ENCODE data around the gene ATF6.

The ATF6 gene

GRCh38 chr1:161770250-161770649 is 4.1 kb downstream of the ATF6 start:
- TF ChIP-seq CTCF (IDR thresholded peaks at IDR 0.05; ENCODE audit: low read depth, low read length, missing control alignments): no peak
- H3K4me3 ChIP-seq (ENCODE audit: low read depth, low read length): no peak overlapping the region
- in situ Hi-C loops (cut with HindIII; ENCODE audit: low sequenced_read_pairs): no loop called here
- no peak for DNase-seq (ENCODE audit: low read depth)

DNA sequence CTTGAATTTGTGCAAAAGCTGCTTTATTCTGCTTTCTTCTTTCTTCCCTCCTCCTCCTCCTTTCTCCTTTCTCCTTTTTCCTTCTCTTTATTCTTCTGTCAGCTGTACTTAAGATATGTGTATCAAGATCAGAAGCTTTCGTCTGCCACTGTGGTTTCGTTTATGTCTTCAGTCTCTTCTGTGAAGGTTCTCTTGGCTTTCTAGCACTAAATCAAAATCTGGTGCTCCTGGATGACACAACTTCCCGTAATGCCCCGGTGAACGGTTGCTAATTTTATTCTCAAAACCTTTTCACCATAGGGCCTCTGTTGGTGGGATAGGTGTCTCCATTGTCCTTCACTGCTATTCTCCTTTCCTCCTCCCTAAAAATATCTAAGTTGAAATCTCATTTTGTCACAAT is 5.0 kb downstream of the ATF6 start:
- no peak for TF ChIP-seq CTCF (IDR thresholded peaks at IDR 0.05; ENCODE audit: low read depth, low read length, missing control alignments)

DNA sequence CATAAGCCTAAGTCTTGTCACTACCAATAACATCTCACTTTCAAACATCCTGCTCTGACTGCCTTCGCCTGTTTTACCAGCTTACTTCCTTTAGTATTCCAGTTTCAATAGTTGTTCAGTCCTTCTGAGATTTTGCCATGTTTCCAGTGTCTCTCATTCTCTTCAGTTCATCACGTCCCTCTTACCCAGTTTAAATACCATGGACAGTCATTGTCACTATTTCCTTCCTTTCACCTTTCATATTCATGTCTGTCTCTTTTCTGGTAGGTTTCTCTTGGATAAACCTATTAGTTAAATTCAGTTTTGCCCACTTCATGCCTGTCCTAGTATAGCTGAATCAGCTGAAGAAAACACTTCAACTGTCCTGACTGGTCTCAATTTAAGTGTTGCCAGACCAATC is 5.9 kb downstream of the ATF6 start:
- no peak for TF ChIP-seq CTCF (IDR thresholded peaks at IDR 0.05; ENCODE audit: low read depth, low read length, missing control alignments)
- DNase-seq (ENCODE audit: low read depth): no peak
- in situ Hi-C loops (cut with HindIII; ENCODE audit: low sequenced_read_pairs): no loop called here
- no peak overlapping the region for H3K4me3 ChIP-seq (ENCODE audit: low read depth, low read length)

More for the DNA sequence above, 5.0 kb downstream of the ATF6 start:
- no peak overlapping the region for H3K4me3 ChIP-seq (ENCODE audit: low read depth, low read length)
- no peak for DNase-seq (ENCODE audit: low read depth)
- in situ Hi-C loops (cut with HindIII; ENCODE audit: low sequenced_read_pairs): no loop called here

GRCh38 chr1:161772397-161772796 is 6.3 kb downstream of the ATF6 start:
- DNase-seq (ENCODE audit: low read depth): no peak
- TF ChIP-seq CTCF (IDR thresholded peaks at IDR 0.05; ENCODE audit: low read depth, low read length, missing control alignments): no peak
- in situ Hi-C loops (cut with HindIII; ENCODE audit: low sequenced_read_pairs): no loop called here
- no peak overlapping the region for H3K4me3 ChIP-seq (ENCODE audit: low read depth, low read length)

- no peak for TF ChIP-seq CTCF (IDR thresholded peaks at IDR 0.05; ENCODE audit: low read depth, low read length, missing control alignments)
- no peak overlapping the region for H3K4me3 ChIP-seq (ENCODE audit: low read depth, low read length)
- DNase-seq (ENCODE audit: low read depth): no peak
- in situ Hi-C loops (cut with HindIII; ENCODE audit: low sequenced_read_pairs): no loop called here
Measured at GRCh38 chr1:161773791-161774190, 7.7 kb downstream of the ATF6 start.

- no peak overlapping the region for H3K4me3 ChIP-seq (ENCODE audit: low read depth, low read length)
- in situ Hi-C loops (cut with HindIII; ENCODE audit: low sequenced_read_pairs): no loop called here
- no peak for TF ChIP-seq CTCF (IDR thresholded peaks at IDR 0.05; ENCODE audit: low read depth, low read length, missing control alignments)
- DNase-seq (ENCODE audit: low read depth): no peak
Measured at GRCh38 chr1:161777261-161777660, 11.1 kb downstream of the ATF6 start.

DNA sequence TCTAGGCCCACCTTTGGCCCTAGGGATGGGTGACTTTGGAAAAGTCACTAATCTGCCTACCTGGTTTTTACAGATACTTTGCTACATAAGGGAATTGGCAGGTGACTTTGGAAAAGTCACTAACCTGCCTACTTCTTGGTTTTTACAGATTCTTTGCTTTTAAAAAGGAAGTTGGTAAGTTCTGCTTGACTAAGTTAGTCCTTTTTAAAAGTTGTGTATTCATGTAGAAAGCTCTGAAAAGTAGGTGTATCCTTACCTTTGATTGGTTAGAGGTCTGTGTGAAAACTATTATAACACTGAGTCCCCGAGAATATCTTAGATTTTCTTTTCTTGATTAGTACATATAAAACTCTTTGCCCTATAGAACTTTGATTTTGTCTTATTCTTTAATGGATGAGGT is 12.4 kb downstream of the ATF6 start:
- no peak overlapping the region for H3K4me3 ChIP-seq (ENCODE audit: low read depth, low read length)
- TF ChIP-seq CTCF (IDR thresholded peaks at IDR 0.05; ENCODE audit: low read depth, low read length, missing control alignments): no peak
- in situ Hi-C loops (cut with HindIII; ENCODE audit: low sequenced_read_pairs): no loop called here
- no peak for DNase-seq (ENCODE audit: low read depth)
